Neural crest cell (in vitro differentiated cells): ENCODE data around the gene PNMT. TPM values are rescaled to one million over a fixed set of nuclear protein-coding genes. Genes with fewer than 3 reads are reported as not detected.
A peak's percentile ranks its signal among the peaks of the same experiment; 100 is the strongest.

Experiments
- DNase-seq: peaks from one replicate; pipeline ENCODE4 v3.0.0; 2021; ENCODE audit warnings: low read depth, mixed read lengths, low spot score
- H3K27ac Mint-ChIP-seq: one replicate; pipeline ENCODE4 v1.8.0; 2021; ENCODE audit warnings: mild to moderate bottlenecking, mixed read lengths; ENCODE audit not compliant: unreplicated experiment
- H3K27me3 Mint-ChIP-seq: 2 replicates; pipeline ENCODE4 v1.8.0; 2021; ENCODE audit warnings: low read depth, mild to moderate bottlenecking, mixed read lengths
- H3K36me3 Mint-ChIP-seq: 2 replicates; pipeline ENCODE4 v1.8.0; 2021; ENCODE audit warnings: low read depth, mild to moderate bottlenecking, mixed read lengths
- H3K4me1 Mint-ChIP-seq: 2 replicates; pipeline ENCODE4 v1.8.0; 2021; ENCODE audit warnings: mixed read lengths
- H3K4me3 Mint-ChIP-seq: one replicate; pipeline ENCODE4 v1.8.0; 2021; ENCODE audit warnings: mild to moderate bottlenecking, mixed read lengths
- H3K9me3 Mint-ChIP-seq: 2 replicates; pipeline ENCODE4 v1.8.0; 2021; ENCODE audit warnings: mixed read lengths
- total RNA-seq: library from RNA; stranded (reverse); gene quantifications from 2 replicates; pipeline ENCODE4 v1.2.1, GENCODE V29; 2021
- TF ChIP-seq, protein P1 (sequence below): fragments of 200-600 bp; sonication (generic); conservative IDR thresholded peaks from 2 replicates; pipeline ENCODE4 v1.5.0; 2021; ENCODE audit warnings: antibody characterized with exemption, mild to moderate bottlenecking

PNMT gene
- total RNA-seq, 1 donor from 2014 or later = 0.84 TPM

DNA sequence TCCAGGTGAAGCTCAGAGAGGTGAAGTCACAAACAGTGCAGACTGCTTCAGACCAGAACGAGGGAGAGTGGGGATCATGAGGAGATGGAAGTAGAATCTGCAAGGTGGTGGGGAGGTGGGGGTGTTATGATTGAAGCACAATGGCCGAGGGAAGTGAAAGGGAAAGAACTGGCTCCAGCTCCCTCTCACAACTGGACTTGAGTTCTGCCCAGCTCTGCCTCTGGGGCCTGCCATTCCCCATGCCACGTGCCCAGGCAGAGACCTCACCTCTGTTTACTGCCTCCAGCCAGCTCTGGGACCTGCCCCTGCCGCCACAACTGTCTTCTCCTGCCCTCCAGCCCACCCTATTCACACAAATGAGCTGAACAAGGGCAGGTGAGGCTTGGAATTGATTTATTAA is 2.5 kb downstream of the PNMT start:
- H3K9me3 Mint-ChIP-seq = no peaks in the 10 kb centered on the region
- peaks cover 10% of the 10 kb centered on the region for H3K4me1 Mint-ChIP-seq
- H3K27me3 Mint-ChIP-seq = peaks cover 54% of the 10 kb centered on the region
- H3K27ac Mint-ChIP-seq = no peak overlapping the region
- DNase-seq = no peak
- no peaks in the 10 kb centered on the region for H3K36me3 Mint-ChIP-seq
- no peak overlapping the region for H3K4me3 Mint-ChIP-seq
- TF ChIP-seq, protein P1, sequence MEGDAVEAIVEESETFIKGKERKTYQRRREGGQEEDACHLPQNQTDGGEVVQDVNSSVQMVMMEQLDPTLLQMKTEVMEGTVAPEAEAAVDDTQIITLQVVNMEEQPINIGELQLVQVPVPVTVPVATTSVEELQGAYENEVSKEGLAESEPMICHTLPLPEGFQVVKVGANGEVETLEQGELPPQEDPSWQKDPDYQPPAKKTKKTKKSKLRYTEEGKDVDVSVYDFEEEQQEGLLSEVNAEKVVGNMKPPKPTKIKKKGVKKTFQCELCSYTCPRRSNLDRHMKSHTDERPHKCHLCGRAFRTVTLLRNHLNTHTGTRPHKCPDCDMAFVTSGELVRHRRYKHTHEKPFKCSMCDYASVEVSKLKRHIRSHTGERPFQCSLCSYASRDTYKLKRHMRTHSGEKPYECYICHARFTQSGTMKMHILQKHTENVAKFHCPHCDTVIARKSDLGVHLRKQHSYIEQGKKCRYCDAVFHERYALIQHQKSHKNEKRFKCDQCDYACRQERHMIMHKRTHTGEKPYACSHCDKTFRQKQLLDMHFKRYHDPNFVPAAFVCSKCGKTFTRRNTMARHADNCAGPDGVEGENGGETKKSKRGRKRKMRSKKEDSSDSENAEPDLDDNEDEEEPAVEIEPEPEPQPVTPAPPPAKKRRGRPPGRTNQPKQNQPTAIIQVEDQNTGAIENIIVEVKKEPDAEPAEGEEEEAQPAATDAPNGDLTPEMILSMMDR = no peak

DNA sequence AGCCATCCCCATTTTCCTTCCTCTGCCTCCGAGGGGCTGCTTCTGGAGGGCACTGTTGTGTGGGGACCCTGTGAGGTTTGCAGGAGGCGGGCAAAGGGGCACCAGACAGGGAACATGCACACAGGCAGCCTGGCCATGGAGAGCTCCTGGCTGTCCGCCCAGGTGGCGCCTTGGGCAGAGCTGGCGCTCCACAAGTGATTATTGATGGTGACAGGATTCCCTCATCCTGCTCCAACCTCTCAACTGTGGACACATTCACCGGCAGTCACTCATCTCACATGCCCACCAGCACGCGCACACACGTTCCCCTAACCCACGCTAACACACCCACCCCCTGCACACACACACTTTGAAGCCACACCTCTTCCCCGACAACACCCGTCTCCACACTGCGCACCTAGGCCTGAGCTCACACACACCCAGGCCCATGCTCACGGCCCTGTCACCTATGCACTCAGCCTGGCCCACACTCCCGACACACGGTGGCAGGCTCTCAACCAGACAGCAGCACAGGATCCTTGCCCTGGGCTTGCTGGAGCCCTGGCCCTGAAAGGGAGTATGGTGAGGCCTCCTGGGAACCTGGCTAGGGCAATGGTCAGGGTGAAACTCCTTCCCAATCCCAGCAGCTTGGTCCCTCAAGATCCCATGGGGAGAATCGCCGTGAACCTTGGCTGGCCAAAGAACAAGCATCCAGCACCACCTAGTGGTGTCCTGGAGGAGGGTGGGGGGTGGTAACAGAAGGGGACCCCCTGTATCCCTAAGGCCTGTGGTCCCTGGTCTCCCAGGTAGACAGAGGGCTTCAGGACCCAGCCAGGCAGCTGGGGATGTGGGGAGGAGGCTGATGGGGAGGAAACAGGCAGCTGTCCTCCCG is 3.6 kb downstream of the PNMT start:
- no peaks in the 10 kb centered on the region for H3K36me3 Mint-ChIP-seq
- peaks cover 42% of the 10 kb centered on the region for H3K27me3 Mint-ChIP-seq
- peak overlapping the region; percentile 1 for H3K27ac Mint-ChIP-seq

DNA sequence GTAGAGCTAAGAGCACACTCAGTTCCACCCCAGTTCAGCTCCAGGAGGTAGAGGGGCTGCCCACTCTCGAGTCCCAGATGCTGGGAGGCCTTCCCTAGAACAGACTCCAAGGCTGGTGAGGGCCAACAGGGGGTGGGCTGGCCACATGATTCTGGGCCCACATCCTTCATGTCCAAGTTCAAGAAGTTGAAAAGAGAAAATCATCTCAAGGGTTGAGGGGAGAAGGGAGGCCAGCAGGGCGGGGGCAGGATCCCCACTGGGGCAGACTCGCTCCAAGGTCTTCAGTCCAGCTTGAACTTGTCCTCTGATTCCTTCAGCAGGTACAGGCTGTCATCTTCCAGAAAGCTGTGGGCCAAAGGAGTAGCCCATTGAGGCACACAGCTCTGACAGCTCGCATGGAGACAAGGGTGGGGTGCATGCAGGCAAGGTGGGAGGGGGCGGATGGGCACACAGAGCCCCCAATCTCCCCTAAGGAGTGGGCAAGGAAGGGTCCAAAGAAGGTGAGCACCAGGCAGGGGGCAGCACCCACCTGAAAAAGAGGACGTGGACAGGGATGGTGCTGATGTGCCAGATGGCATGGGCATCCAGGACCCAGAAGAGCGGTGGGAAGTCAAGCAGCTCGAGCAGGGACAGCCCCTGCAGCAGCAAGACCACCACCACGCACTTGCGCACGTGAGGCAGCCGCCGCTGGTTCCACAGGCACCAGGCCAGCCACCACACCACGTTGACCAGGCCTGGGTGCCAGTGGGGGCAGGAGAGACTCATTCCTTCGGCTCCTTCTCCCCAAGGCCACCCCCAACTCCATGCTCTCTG is 4.5 kb downstream of the PNMT start:
- DNase-seq = no peak
- peaks cover 5% of the 10 kb centered on the region for H3K4me1 Mint-ChIP-seq
- no peaks in the 10 kb centered on the region for H3K36me3 Mint-ChIP-seq
- H3K27ac Mint-ChIP-seq = no peak overlapping the region
- TF ChIP-seq, protein P1 = no peak
- H3K9me3 Mint-ChIP-seq = no peaks in the 10 kb centered on the region
- H3K27me3 Mint-ChIP-seq = peaks cover 36% of the 10 kb centered on the region
- H3K4me3 Mint-ChIP-seq = no peak overlapping the region

More for the DNA sequence above, 3.6 kb downstream of the PNMT start:
- peak overlapping the region; percentile 14 for H3K4me3 Mint-ChIP-seq
- peak; percentile 27 for DNase-seq
- TF ChIP-seq, protein P1 = peak; percentile 64
- peaks cover 7% of the 10 kb centered on the region for H3K4me1 Mint-ChIP-seq
- no peaks in the 10 kb centered on the region for H3K9me3 Mint-ChIP-seq

DNA sequence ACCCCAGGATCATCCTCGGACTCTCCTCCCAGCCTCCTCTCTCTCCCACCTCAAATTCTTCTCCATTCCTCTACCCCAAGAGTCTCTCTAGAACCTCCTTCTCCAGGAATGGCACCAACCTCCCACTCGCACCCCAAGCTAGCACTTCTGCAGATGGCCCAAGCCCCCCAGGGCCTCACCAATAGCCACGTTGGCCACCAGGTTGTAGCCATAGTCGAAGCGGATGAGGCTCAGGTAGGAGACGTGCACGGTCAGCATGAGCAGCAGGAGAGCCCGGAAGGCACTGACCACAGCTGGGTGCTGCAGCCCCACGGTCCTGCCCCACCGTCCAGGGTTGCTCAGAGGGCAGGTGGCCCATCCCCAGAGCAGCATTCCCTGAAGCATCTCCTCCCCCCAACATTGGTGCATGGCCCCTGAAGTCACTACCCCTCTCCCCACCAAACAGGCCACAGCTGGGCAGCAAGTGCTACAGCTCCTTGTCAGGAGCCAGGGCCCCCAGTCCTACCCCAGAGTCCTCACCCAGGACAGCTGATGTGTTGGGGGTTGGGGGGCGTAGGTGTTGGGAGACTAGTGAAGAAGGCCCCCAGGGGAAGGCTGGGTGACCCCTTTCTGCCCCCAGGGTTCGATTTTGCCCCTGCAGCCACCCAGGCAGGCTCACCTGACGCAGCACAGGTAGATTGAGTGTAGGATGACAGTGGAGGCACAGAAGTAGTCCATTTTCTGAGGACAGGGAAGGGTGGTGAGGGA is 5.3 kb downstream of the PNMT start:
- Mint-ChIP-seq H3K27me3 (peaks cover 30% of the 10 kb centered on the region), H3K4me3 (no peak overlapping the region), H3K4me1 (peaks cover 3% of the 10 kb centered on the region), H3K27ac (peak overlapping the region; percentile 63), H3K9me3 (no peaks in the 10 kb centered on the region), H3K36me3 (no peaks in the 10 kb centered on the region)
- no peak for DNase-seq
- TF ChIP-seq, protein P1 = no peak

DNA sequence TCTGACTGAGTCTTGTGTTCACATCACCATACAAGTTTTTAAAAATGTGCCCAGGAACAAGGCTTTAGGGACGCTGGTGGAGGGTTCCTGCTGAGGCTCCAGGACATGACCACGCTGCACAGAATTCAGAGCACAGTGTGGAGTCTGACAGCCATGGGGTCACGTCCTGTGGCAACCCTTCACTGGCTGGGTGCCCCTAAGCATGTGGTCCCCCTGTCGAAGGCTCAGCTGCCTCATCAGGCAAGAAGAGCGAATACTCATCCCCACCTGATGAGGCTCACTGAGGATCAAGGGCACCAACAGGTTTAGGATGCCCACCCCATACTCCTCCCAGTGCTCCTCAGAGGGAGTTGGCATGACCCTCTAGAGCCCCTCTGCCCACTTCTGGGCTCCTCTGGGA is 5.9 kb downstream of the PNMT start:
- Mint-ChIP-seq H3K4me3 (no peak overlapping the region), H3K9me3 (no peaks in the 10 kb centered on the region), H3K4me1 (no peaks in the 10 kb centered on the region), H3K27me3 (peaks cover 24% of the 10 kb centered on the region), H3K27ac (no peak overlapping the region), H3K36me3 (no peaks in the 10 kb centered on the region)
- no peak for DNase-seq
- TF ChIP-seq, protein P1 = no peak
